Vagina (tissue), 2 donors: Measurements from ENCODE around the gene CRYZ. TPM values are rescaled to one million over a fixed set of nuclear protein-coding genes. Genes with fewer than 3 reads are reported as not detected.

Source experiments
- DNase-seq, 2 donors: peaks; one replicate each; pipeline ENCODE4 v3.0.0-alpha.2; 2017; ENCODE audit errors: extremely low spot score in 2 of 2
- H3K27ac ChIP-seq: fragments of 200-600 bp; sonication (generic); one replicate; pipeline ENCODE4 v1.5.1; 2019
- H3K27me3 ChIP-seq: fragments of 200-600 bp; sonication (generic); one replicate; pipeline ENCODE4 v1.5.1; 2019
- H3K36me3 ChIP-seq, 2 donors: fragments of 200-600 bp; sonication (generic); one replicate each; pipeline ENCODE4 v1.5.1; 2017 to 2019
- H3K4me1 ChIP-seq: fragments of 200-600 bp; sonication (generic); one replicate; pipeline ENCODE4 v1.5.1; 2019
- H3K4me3 ChIP-seq, 2 donors: fragments of 200-600 bp; sonication (generic); 1 replicate in 1 of 2; 2 replicates in 1 of 2; pipeline ENCODE4 v1.5.1; 2016 to 2019
- H3K9me3 ChIP-seq: fragments of 200-600 bp; sonication (generic); one replicate; pipeline ENCODE4 v1.5.1; 2019
- POLR2A ChIP-seq, 2 donors: fragments of 450-650 bp; IDR thresholded peaks; one replicate each; pipeline ENCODE4 v1.6.1; 2017; ENCODE audit warnings: antibody characterized with exemption in 2 of 2, mild to moderate bottlenecking in 2 of 2, moderate library complexity in 2 of 2
- POLR2AphosphoS5 ChIP-seq, 2 donors: sonication (generic); formaldehyde crosslinking; IDR thresholded peaks; one replicate each; pipeline ENCODE4 v1.9.0; 2017; ENCODE audit warnings: antibody characterized with exemption in 2 of 2, mild to moderate bottlenecking in 2 of 2, low read depth in 1 of 2; ENCODE audit not compliant: insufficient read depth in 1 of 2
- intact Hi-C: fragments of 100-400 bp; cut with DNase I; formaldehyde crosslinking; loops from one replicate; pipeline ENCODE4 v1.15.1; 2023
- total RNA-seq: library from RNA; depleted of rRNA; stranded (reverse); fragments of >200 nt; gene quantifications from one replicate; pipeline ENCODE4 v1.2.3, GENCODE V29; 2016
- TF ChIP-seq, protein P1 (sequence below), 3 experiments: fragments of 450-650 bp in 2 of 3; fragments of 200-600 bp in 1 of 3; sonication (generic) in 1 of 3; IDR thresholded peaks; one replicate each; pipeline ENCODE4 v1.5.1; 2017 to 2019; ENCODE audit warnings: antibody characterized with exemption in 3 of 3, mild to moderate bottlenecking in 2 of 3, moderate library complexity in 2 of 3

CRYZ gene
- total RNA-seq, 1 donor from 2014 or later = 32.7 TPM

- TF ChIP-seq, protein P1, sequence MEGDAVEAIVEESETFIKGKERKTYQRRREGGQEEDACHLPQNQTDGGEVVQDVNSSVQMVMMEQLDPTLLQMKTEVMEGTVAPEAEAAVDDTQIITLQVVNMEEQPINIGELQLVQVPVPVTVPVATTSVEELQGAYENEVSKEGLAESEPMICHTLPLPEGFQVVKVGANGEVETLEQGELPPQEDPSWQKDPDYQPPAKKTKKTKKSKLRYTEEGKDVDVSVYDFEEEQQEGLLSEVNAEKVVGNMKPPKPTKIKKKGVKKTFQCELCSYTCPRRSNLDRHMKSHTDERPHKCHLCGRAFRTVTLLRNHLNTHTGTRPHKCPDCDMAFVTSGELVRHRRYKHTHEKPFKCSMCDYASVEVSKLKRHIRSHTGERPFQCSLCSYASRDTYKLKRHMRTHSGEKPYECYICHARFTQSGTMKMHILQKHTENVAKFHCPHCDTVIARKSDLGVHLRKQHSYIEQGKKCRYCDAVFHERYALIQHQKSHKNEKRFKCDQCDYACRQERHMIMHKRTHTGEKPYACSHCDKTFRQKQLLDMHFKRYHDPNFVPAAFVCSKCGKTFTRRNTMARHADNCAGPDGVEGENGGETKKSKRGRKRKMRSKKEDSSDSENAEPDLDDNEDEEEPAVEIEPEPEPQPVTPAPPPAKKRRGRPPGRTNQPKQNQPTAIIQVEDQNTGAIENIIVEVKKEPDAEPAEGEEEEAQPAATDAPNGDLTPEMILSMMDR (IDR thresholded peaks at IDR 0.05) = no peak
- TF ChIP-seq POLR2A (IDR thresholded peaks at IDR 0.05) = no peak
- no peak for TF ChIP-seq POLR2AphosphoS5 (IDR thresholded peaks at IDR 0.05; ENCODE audit: insufficient read depth in 1 of 2, low read depth in 1 of 2)
- intact Hi-C loops = no loop called here
- no peaks in the 10 kb centered on the region for H3K9me3 ChIP-seq
- H3K36me3 ChIP-seq = no peaks in the 10 kb centered on the region
- no peak overlapping the region for H3K27ac ChIP-seq
- H3K4me3 ChIP-seq = no peak overlapping the region
- no peak for DNase-seq
- H3K27me3 ChIP-seq = no peaks in the 10 kb centered on the region
- no peaks in the 10 kb centered on the region for H3K4me1 ChIP-seq
Observed at GRCh38 chr1:74773582-74773981, 40.7 kb upstream of the CRYZ start.

DNA sequence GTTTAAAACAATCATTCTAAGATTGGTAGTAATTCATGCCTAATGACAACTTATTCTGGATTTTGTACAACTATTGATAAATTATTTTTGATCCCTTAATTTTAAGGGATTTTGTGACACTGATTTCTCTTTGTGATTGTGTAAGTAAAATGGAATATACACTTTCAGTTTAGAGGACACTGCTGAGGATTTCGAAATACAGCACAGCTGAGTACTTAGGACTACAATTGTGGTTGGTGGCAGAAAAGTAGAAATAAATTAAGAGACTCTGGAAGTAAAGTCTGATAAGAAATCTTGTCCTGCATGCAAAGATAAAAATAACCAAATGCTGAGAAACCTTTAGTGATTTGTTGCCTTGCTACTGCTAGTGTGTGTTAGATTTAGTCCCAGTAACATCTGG lies 40.1 kb upstream of the CRYZ start:
- Histone ChIP-seq H3K4me1 (no peaks in the 10 kb centered on the region), H3K27ac (no peak overlapping the region), H3K27me3 (no peaks in the 10 kb centered on the region), H3K9me3 (no peaks in the 10 kb centered on the region), H3K4me3 (no peak overlapping the region), H3K36me3 (no peaks in the 10 kb centered on the region)
- DNase-seq = no peak
- intact Hi-C loops = no loop called here
- TF ChIP-seq POLR2AphosphoS5 (IDR thresholded peaks at IDR 0.05; ENCODE audit: insufficient read depth in 1 of 2, low read depth in 1 of 2) = no peak
- TF ChIP-seq POLR2A (IDR thresholded peaks at IDR 0.05) = no peak
- TF ChIP-seq, protein P1 (IDR thresholded peaks at IDR 0.05) = no peak

DNA sequence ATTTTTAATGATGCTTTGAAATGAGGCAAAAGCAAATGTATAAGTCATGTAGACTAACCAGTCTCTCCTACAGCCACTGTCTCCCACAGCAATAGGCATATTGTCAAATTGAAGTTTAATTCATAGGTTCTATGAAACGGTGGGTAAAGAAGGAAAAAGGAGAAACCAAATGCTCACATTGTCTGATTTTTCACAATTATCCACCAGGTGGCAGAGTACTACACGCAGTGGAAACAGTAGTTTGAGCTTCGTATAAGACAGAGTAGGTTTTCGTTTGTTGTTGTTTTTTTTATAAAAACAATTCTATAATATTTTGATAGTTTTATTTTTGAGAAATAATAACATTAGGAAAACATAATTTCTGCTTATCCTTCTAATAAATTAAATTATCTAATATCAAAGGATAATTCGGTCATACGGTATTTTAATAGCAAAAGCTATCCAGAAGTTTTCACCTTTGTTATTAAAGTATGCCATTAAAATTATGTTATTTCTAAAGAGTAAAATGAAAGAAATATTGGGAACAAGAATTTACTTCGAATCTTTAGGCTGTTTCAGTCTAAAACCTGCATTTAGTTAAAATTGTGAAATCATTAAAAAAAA lies 39.2 kb upstream of the CRYZ start:
- intact Hi-C loops = no loop called here

DNA sequence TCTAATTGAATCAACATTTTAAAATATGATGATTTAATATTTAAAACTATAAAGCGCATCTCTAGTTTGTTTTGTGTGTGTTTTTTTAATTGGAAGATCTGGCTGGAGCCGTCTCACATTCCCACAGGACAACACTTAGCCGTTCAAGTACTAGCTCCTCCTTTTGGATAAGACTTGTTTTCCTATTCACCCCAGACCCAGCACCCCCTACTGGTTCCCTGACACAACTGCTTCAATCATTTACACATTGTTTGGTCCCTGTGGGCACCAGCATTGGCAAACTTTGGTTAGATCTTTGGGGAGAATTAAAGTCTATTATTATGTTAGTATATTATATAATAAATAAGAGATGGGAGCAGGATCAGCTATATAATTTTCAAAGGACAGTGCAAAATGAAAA lies 34.6 kb upstream of the CRYZ start:
- no peak for TF ChIP-seq POLR2A (IDR thresholded peaks at IDR 0.05)
- TF ChIP-seq POLR2AphosphoS5 (IDR thresholded peaks at IDR 0.05; ENCODE audit: insufficient read depth in 1 of 2, low read depth in 1 of 2) = no peak
- TF ChIP-seq, protein P1 (IDR thresholded peaks at IDR 0.05) = no peak
- Histone ChIP-seq H3K27me3 (no peaks in the 10 kb centered on the region), H3K36me3 (no peaks in the 10 kb centered on the region), H3K4me3 (no peak overlapping the region), H3K27ac (no peak overlapping the region), H3K4me1 (no peaks in the 10 kb centered on the region), H3K9me3 (no peaks in the 10 kb centered on the region)
- no peak for DNase-seq
- intact Hi-C loops = no loop called here

More for the DNA sequence above, 39.2 kb upstream of the CRYZ start:
- Histone ChIP-seq H3K4me3 (no peak overlapping the region), H3K36me3 (no peaks in the 10 kb centered on the region), H3K27ac (no peak overlapping the region), H3K9me3 (no peaks in the 10 kb centered on the region), H3K4me1 (no peaks in the 10 kb centered on the region), H3K27me3 (no peaks in the 10 kb centered on the region)
- TF ChIP-seq, protein P1 (IDR thresholded peaks at IDR 0.05) = peak; percentile 38 to 51 (median 49)
- no peak for TF ChIP-seq POLR2A (IDR thresholded peaks at IDR 0.05)
- TF ChIP-seq POLR2AphosphoS5 (IDR thresholded peaks at IDR 0.05; ENCODE audit: insufficient read depth in 1 of 2, low read depth in 1 of 2) = no peak
- DNase-seq = no peak

- H3K27ac ChIP-seq = no peak overlapping the region
- no peak for DNase-seq
- intact Hi-C loops = no loop called here
- no peak overlapping the region for H3K4me3 ChIP-seq
- no peaks in the 10 kb centered on the region for H3K4me1 ChIP-seq
- H3K36me3 ChIP-seq = no peaks in the 10 kb centered on the region
- H3K9me3 ChIP-seq = no peaks in the 10 kb centered on the region
- no peaks in the 10 kb centered on the region for H3K27me3 ChIP-seq
- TF ChIP-seq POLR2AphosphoS5 (IDR thresholded peaks at IDR 0.05; ENCODE audit: insufficient read depth in 1 of 2, low read depth in 1 of 2) (no peak), POLR2A (IDR thresholded peaks at IDR 0.05) (no peak)
- TF ChIP-seq, protein P1 (IDR thresholded peaks at IDR 0.05) = no peak
Observed at GRCh38 chr1:74766579-74766978, 33.7 kb upstream of the CRYZ start.
